HCT116 (cell line): ENCODE measurements around the gene RPTOR. TPM values are rescaled to one million over a fixed set of nuclear protein-coding genes. Genes with fewer than 3 reads are reported as not detected.

ENCODE experiments used
- ATAC-seq: fragments of 200-7000 bp; cut with Tn5 transposase; 2 replicates; pipeline ENCODE4 v1.9.1; 2020; ENCODE audit warnings: mild to moderate bottlenecking, moderate library complexity
- BruUV-seq: library from RNA; stranded (reverse); fragments of 400-500 nt; replicated peaks from 2 replicates; lab custom pipeline; 2021; lab: Mats Ljungman, UMichigan
- CTCF ChIA-PET: fragments of 300-600 bp; sonication (Branson Sonifier 250); formaldehyde crosslinking; loops from one replicate; lab custom pipeline; 2021; ENCODE audit warnings: antibody characterized with exemption; lab: Charles Lee
- POLR2A ChIA-PET: fragments of 300-600, 350-600 bp; sonication (Branson Sonifier 250); formaldehyde crosslinking; loops from one replicate; lab custom pipeline; 2021; ENCODE audit warnings: antibody characterized with exemption; lab: Charles Lee
- RAD21 ChIA-PET, 2 experiments: fragments of 300-600 bp; sonication (Branson Sonifier 250); formaldehyde crosslinking; loops; one replicate each; lab custom pipeline; 2023; ENCODE audit warnings: low total read pairs in 2 of 2; ENCODE audit not compliant: uncharacterized antibody in 2 of 2, unreplicated experiment in 2 of 2, low non-redundant PET in 1 of 2; lab: Charles Lee
- DNase-seq: peaks from one replicate; pipeline ENCODE4 v3.0.0-alpha.2; 2010; ENCODE audit warnings: low read depth, low spot score
- H2AFZ ChIP-seq: fragments of 200-600 bp; shearing (Covaris generic), sonication (generic); 2 replicates; pipeline ENCODE4 v1.6.1; 2017; ENCODE audit warnings: low read depth, mixed run types, mixed read lengths, antibody characterized with exemption, low read length; ENCODE audit not compliant: poor library complexity, severe bottlenecking
- H3K27ac ChIP-seq: 2 replicates; pipeline ENCODE4 v1.5.1; 2012; ENCODE audit warnings: low read depth, low read length
- H3K27me3 ChIP-seq: fragments of 200-600 bp; sonication (generic); 2 replicates; pipeline ENCODE4 v1.6.1; 2016; ENCODE audit warnings: mixed run types, low read length, mixed read lengths; ENCODE audit not compliant: insufficient read depth
- H3K36me3 ChIP-seq, 2 experiments: fragments of 200-500 bp in 1 of 2; fragments of 200-600 bp in 1 of 2; sonication (Bioruptor generic) in 1 of 2; sonication (generic) in 1 of 2; 2 replicates each; pipeline versions ENCODE4 v1.5.1 to v1.6.1; 2014 to 2016; ENCODE audit warnings: low read length in 2 of 2, inconsistent platforms in 1 of 2, mixed read lengths in 1 of 2, mixed run types in 1 of 2; ENCODE audit not compliant: insufficient read depth in 2 of 2, control insufficient read depth in 1 of 2
- H3K4me1 ChIP-seq, 2 experiments: fragments of 200-600 bp in 1 of 2; sonication (generic) in 1 of 2; 2 replicates each; pipeline versions ENCODE4 v1.5.1 to v1.6.1; 2012 to 2017; ENCODE audit warnings: low read length in 2 of 2, inconsistent platforms in 1 of 2, mild to moderate bottlenecking in 1 of 2, mixed read lengths in 1 of 2, mixed run types in 1 of 2, moderate library complexity in 1 of 2; ENCODE audit not compliant: insufficient read depth in 2 of 2, control insufficient read depth in 1 of 2
- H3K4me2 ChIP-seq: fragments of 200-600 bp; sonication (generic); 2 replicates; pipeline ENCODE4 v1.6.1; 2017; ENCODE audit warnings: mixed run types, low read length, mixed read lengths
- H3K4me3 ChIP-seq, 2 experiments: fragments of 200-600 bp in 1 of 2; sonication (generic) in 1 of 2; replicated peaks in 1 of 2; 2 replicates each; pipeline ENCODE4 v1.5.1; 2011 to 2016; ENCODE audit warnings: low read length in 2 of 2, control low read depth in 1 of 2, low read depth in 1 of 2, mild to moderate bottlenecking in 1 of 2, mixed read lengths in 1 of 2, mixed run types in 1 of 2
- H3K79me2 ChIP-seq: fragments of 200-600 bp; sonication (generic); 2 replicates; pipeline ENCODE4 v1.6.1; 2017; ENCODE audit warnings: mild to moderate bottlenecking, mixed run types, low read length, moderate library complexity, mixed read lengths; ENCODE audit not compliant: insufficient read depth
- H3K9ac ChIP-seq: fragments of 200-600 bp; sonication (generic); 2 replicates; pipeline ENCODE4 v1.6.1; 2016; ENCODE audit warnings: low read length, mixed read lengths
- H3K9me2 ChIP-seq: fragments of 200-600 bp; sonication (generic), shearing (Covaris generic); 2 replicates; pipeline ENCODE4 v1.6.1; 2017; ENCODE audit warnings: mixed run types, mild to moderate bottlenecking, moderate library complexity; ENCODE audit not compliant: insufficient read depth
- H3K9me3 ChIP-seq, 2 experiments: fragments of 200-500 bp in 1 of 2; fragments of 200-600 bp in 1 of 2; sonication (Bioruptor generic) in 1 of 2; sonication (generic) in 1 of 2; 2 replicates each; pipeline ENCODE4 v1.6.1; 2014 to 2017; ENCODE audit warnings: low read length in 2 of 2, mixed read lengths in 2 of 2, inconsistent platforms in 1 of 2, low read depth in 1 of 2, mild to moderate bottlenecking in 1 of 2, mixed run types in 1 of 2, moderate library complexity in 1 of 2; ENCODE audit not compliant: control insufficient read depth in 1 of 2, insufficient read depth in 1 of 2
- H4K20me1 ChIP-seq: fragments of 200-600 bp; sonication (generic), shearing (Covaris generic); 2 replicates; pipeline ENCODE4 v1.6.1; 2017; ENCODE audit warnings: mixed run types, mild to moderate bottlenecking, moderate library complexity; ENCODE audit not compliant: insufficient read depth
- CBX3 ChIP-seq: IDR thresholded peaks from 2 replicates; pipeline ENCODE4 v1.6.1; 2012; ENCODE audit warnings: low read depth
- CEBPB ChIP-seq: IDR thresholded peaks from 2 replicates; pipeline ENCODE4 v1.6.1; 2012; ENCODE audit warnings: low read depth
- EGR1 ChIP-seq: IDR thresholded peaks from 2 replicates; pipeline ENCODE4 v1.6.1; 2012; ENCODE audit warnings: low read depth
- ELF1 ChIP-seq: IDR thresholded peaks from 2 replicates; pipeline ENCODE4 v1.6.1; 2012; ENCODE audit warnings: low read depth, borderline replicate concordance
- EZH2 ChIP-seq: fragments of 200-600 bp; sonication (generic); IDR thresholded peaks from 2 replicates; pipeline ENCODE4 v1.6.1; 2017; ENCODE audit warnings: antibody characterized with exemption, mixed run types
- FOSL1 ChIP-seq: IDR thresholded peaks from 2 replicates; pipeline ENCODE4 v1.6.1; 2012; ENCODE audit warnings: low read depth
- JUND ChIP-seq: IDR thresholded peaks from 2 replicates; pipeline ENCODE4 v1.6.1; 2012
- POLR2AphosphoS5 ChIP-seq: IDR thresholded peaks from 2 replicates; pipeline ENCODE4 v1.6.1; 2011; ENCODE audit warnings: mild to moderate bottlenecking, low read depth, low read length, moderate library complexity
- RAD21 ChIP-seq: IDR thresholded peaks from 2 replicates; pipeline ENCODE4 v1.6.1; 2012; ENCODE audit warnings: low read depth, mild to moderate bottlenecking
- SP1 ChIP-seq: IDR thresholded peaks from 2 replicates; pipeline ENCODE4 v1.6.1; 2012; ENCODE audit warnings: low read depth
- TCF7L2 ChIP-seq: IDR thresholded peaks from 2 replicates; pipeline ENCODE4 v1.7.0; 2011; ENCODE audit warnings: borderline replicate concordance, inconsistent platforms; ENCODE audit not compliant: insufficient read depth, insufficient read length; ENCODE audit errors: extremely low read depth
- intact Hi-C: fragments of 100-400 bp; cut with micrococcal nuclease; formaldehyde crosslinking; loops from 2 replicates; pipeline ENCODE4 v1.10.0; 2022
- total RNA-seq: library from RNA; stranded (reverse); gene quantifications from one replicate; pipeline ENCODE4 v1.2.1, GENCODE V29; 2021; ENCODE audit not compliant: unreplicated experiment
- TF ChIP-seq, protein P1 (sequence below), 3 experiments: fragments of 200-600 bp in 1 of 3; sonication (generic) in 1 of 3; IDR thresholded peaks in 2 of 3; conservative IDR thresholded peaks in 1 of 3; 2 replicates each; pipeline ENCODE4 v1.5.1; 2012 to 2017; ENCODE audit warnings: low read depth in 2 of 3, low read length in 2 of 3, antibody characterized with exemption in 1 of 3, borderline replicate concordance in 1 of 3, control low read depth in 1 of 3, mild to moderate bottlenecking in 1 of 3, mixed read lengths in 1 of 3, mixed run types in 1 of 3, moderate library complexity in 1 of 3; ENCODE audit not compliant: insufficient read depth in 1 of 3
- TF ChIP-seq, protein P2 (sequence below): IDR thresholded peaks from 2 replicates; pipeline ENCODE4 v1.6.1; 2012
- TF ChIP-seq, protein P3 (sequence below): IDR thresholded peaks from 2 replicates; pipeline ENCODE4 v1.6.1; 2012
- TF ChIP-seq, protein P4 (sequence below): IDR thresholded peaks from 2 replicates; pipeline ENCODE4 v1.6.1; 2011; ENCODE audit warnings: mild to moderate bottlenecking, low read length, moderate library complexity; ENCODE audit not compliant: insufficient replicate concordance; ENCODE audit errors: extremely low read depth

Gene RPTOR
- total RNA-seq, 1 experiment from 2014 or later, result 69.5 TPM

DNA sequence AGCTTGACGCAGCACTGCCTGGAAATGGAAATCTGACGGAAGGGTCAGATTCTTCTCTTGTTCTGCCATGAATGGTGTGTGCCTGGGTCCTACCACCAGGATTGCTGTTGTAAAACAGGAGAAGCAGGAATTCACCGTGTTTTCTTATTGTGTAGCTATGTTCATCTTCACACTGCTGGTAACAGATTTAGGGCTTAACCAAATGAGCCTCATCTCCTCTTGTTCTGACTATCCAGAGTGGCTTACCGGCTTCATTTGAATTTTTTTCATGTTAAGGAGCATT lies 349.7 kb downstream of the RPTOR start:
- no peak overlapping the region for H3K4me2 ChIP-seq
- no peak overlapping the region for H3K4me3 ChIP-seq
- ChIA-PET RAD21 (no interaction called here), CTCF (interaction anchor here (0.6 kb wide), 1 partner anchor 1820 kb away, joined by 3 read pairs; the partner anchor contains the start of gene ENGASE), POLR2A (no interaction called here)
- no peak overlapping the region for H3K27ac ChIP-seq
- TF ChIP-seq POLR2AphosphoS5, result no peak
- TF ChIP-seq, protein P1, sequence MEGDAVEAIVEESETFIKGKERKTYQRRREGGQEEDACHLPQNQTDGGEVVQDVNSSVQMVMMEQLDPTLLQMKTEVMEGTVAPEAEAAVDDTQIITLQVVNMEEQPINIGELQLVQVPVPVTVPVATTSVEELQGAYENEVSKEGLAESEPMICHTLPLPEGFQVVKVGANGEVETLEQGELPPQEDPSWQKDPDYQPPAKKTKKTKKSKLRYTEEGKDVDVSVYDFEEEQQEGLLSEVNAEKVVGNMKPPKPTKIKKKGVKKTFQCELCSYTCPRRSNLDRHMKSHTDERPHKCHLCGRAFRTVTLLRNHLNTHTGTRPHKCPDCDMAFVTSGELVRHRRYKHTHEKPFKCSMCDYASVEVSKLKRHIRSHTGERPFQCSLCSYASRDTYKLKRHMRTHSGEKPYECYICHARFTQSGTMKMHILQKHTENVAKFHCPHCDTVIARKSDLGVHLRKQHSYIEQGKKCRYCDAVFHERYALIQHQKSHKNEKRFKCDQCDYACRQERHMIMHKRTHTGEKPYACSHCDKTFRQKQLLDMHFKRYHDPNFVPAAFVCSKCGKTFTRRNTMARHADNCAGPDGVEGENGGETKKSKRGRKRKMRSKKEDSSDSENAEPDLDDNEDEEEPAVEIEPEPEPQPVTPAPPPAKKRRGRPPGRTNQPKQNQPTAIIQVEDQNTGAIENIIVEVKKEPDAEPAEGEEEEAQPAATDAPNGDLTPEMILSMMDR (IDR thresholded peaks at IDR 0.05 in 2 of 3, conservative IDR thresholded peaks at IDR 0.05 in 1 of 3; ENCODE audit: borderline replicate concordance in 1 of 3, insufficient read depth in 1 of 3, low read depth in 2 of 3, low read length in 2 of 3), result peak in 2 of 3 experiments; percentile 35 to 44; a peak in 3 of 6 replicates
- TF ChIP-seq, protein P2, sequence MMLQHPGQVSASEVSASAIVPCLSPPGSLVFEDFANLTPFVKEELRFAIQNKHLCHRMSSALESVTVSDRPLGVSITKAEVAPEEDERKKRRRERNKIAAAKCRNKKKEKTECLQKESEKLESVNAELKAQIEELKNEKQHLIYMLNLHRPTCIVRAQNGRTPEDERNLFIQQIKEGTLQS, result no peak
- TF ChIP-seq, protein P3, sequence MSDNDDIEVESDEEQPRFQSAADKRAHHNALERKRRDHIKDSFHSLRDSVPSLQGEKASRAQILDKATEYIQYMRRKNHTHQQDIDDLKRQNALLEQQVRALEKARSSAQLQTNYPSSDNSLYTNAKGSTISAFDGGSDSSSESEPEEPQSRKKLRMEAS, result no peak
- intact Hi-C loops, result loop anchor here (5.0 to 10.0 kb wide), 2 partner anchors 37 to 440 kb away; no protein-coding TSS in a partner anchor
- ATAC-seq (no peak), DNase-seq (no peak)
- H3K36me3 ChIP-seq, result peaks cover 2 to 18% of the 10 kb centered on the region in 2 experiments; a peak in 3 of 4 replicates
- no peak overlapping the region for H2AFZ ChIP-seq
- H3K4me1 ChIP-seq, result peaks cover 37 to 43% of the 10 kb centered on the region in 2 experiments
- H3K79me2 ChIP-seq, result no peaks in the 10 kb centered on the region
- no peak overlapping the region for H3K9ac ChIP-seq
- no peaks in the 10 kb centered on the region for H3K9me3 ChIP-seq
- BruUV-seq, result no TSS peak
- H3K27me3 ChIP-seq, result no peaks in the 10 kb centered on the region
- no peaks in the 10 kb centered on the region; the same call in 1 of the 2 replicates for H4K20me1 ChIP-seq
- no peaks in the 10 kb centered on the region for H3K9me2 ChIP-seq

DNA sequence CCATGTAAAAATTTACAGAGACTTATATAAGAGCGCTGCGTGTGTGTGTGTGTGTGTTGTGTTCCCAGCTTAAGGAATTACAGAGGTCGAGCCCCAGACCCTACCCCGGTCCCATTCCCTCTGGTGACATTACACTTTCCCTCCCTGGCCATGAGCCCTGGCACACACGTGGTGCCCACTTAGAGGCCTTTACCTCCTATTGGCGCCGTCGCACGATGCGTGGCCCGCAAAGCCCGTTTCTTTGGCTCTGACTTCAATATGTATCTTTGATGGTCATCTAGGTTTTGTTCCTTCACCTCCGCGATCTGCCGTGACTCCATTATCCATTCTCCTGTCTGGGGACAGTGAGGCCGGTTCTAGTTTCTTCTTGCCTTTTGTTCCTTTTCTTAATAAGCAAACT lies 350.1 kb downstream of the RPTOR start:
- CTCF ChIA-PET, result interaction anchor here (0.6 kb wide), 1 partner anchor 1820 kb away, joined by 3 read pairs; the partner anchor contains the start of gene ENGASE
- intact Hi-C loops, result loop anchor here (5.0 to 10.0 kb wide), 2 partner anchors 37 to 440 kb away; no protein-coding TSS in a partner anchor
- Histone ChIP-seq H3K4me3 (no peak overlapping the region), H3K4me2 (no peak overlapping the region), H4K20me1 (no peaks in the 10 kb centered on the region; the same call in 1 of the 2 replicates), H3K9ac (no peak overlapping the region), H2AFZ (no peak overlapping the region), H3K79me2 (no peaks in the 10 kb centered on the region; the same call in 1 of the 2 replicates), H3K27ac (no peak overlapping the region), H3K27me3 (no peaks in the 10 kb centered on the region), H3K4me1 (peaks cover 37 to 43% of the 10 kb centered on the region in 2 experiments), H3K9me3 (no peaks in the 10 kb centered on the region), H3K36me3 (peaks cover 2 to 21% of the 10 kb centered on the region in 2 experiments; a peak in 3 of 4 replicates), H3K9me2 (no peaks in the 10 kb centered on the region)
- ATAC-seq, result no peak
- TF ChIP-seq SP1 (no peak), EGR1 (no peak), RAD21 (no peak), EZH2 (no peak), FOSL1 (no peak), TCF7L2 (no peak), CBX3 (no peak), JUND (no peak), ELF1 (no peak), CEBPB (no peak)
- TF ChIP-seq, protein P4, sequence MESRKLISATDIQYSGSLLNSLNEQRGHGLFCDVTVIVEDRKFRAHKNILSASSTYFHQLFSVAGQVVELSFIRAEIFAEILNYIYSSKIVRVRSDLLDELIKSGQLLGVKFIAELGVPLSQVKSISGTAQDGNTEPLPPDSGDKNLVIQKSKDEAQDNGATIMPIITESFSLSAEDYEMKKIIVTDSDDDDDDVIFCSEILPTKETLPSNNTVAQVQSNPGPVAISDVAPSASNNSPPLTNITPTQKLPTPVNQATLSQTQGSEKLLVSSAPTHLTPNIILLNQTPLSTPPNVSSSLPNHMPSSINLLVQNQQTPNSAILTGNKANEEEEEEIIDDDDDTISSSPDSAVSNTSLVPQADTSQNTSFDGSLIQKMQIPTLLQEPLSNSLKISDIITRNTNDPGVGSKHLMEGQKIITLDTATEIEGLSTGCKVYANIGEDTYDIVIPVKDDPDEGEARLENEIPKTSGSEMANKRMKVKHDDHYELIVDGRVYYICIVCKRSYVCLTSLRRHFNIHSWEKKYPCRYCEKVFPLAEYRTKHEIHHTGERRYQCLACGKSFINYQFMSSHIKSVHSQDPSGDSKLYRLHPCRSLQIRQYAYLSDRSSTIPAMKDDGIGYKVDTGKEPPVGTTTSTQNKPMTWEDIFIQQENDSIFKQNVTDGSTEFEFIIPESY, result no peak
- TF ChIP-seq, protein P3, result no peak
- no TSS peak for BruUV-seq
- DNase-seq, result no peak
- RAD21 ChIA-PET, result no interaction called here
- POLR2A ChIA-PET, result no interaction called here
